Measurements from ENCODE around the gene MAML1.
"Not testable (repeated sequence)": the region's sequence is repeated elsewhere in the genome, so short reads cannot be mapped to it uniquely, and the experiment has no call there.

MAML1 gene

DNA sequence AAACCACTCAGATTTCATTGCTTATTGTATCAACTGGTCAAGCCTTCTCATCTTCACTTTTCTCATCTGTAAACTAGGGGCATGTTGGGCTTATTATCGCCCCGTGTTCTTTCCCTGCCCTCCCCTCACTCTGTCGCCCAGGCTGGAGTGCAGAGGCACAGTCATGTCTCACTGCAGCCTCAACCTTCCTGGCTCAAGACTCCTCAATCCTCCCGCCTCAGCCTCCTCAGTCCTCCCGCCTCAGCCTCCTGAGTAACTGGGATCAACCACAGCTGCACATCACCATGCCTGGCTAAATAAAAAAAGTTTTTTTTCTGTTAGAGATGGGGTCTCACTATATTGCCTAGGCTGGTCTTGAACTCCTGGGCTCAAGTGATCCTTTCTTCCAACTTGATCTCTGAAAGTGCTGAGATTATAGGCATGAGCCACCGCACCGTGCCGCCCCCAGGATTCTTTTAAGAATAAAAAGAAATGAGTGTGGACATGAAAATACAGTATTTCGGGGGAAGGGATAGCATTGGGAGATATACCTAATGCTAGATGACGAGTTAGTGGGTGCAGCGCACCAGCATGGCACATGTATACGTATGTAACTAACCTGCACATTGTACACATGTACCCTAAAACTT lies 2.0 kb downstream of the MAML1 start:
- no peak for DNase-seq (ENCODE audit: low read depth)

DNA sequence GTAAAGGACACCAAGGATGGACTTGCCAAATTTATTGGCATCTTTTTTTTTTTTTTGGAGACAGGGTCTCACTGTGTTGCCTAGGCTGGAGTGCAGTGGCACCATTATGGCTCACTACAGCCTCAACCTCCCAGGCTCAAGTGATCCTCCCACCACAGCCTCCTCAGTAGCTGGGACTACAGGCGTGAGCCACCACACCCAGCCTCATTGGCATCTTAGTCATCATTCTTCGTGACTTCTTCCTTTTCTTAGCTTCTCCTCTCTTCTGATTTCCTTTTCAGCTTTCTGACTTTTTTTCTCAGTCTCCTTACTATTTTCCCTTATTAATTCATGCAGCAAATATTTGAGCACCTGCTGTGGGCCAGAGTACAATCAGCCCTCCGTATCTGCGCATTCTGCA lies 6.1 kb downstream of the MAML1 start:
- peak; percentile 23 for DNase-seq (ENCODE audit: low read depth)

DNA sequence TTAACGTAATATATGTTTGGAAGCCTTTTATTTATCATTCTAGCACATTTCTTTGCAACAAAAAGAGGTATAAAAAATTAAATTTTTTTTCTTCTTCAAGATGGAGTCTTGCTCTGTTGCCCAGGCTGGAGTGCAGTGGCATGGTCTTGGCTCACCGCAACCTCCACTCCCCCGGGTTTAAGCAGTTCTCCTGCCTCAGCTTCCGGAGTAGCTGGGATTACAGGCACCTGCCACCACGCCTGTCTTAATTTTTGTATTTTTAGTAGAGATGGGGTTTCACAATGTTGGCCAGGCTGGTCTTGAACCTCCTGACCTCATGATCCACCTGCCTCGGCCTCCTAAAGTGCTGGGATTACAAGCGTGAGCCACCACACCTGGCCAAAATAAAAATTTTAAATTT lies 11.5 kb downstream of the MAML1 start:
- DNase-seq (ENCODE audit: low read depth), result not testable (repeated sequence)

DNA sequence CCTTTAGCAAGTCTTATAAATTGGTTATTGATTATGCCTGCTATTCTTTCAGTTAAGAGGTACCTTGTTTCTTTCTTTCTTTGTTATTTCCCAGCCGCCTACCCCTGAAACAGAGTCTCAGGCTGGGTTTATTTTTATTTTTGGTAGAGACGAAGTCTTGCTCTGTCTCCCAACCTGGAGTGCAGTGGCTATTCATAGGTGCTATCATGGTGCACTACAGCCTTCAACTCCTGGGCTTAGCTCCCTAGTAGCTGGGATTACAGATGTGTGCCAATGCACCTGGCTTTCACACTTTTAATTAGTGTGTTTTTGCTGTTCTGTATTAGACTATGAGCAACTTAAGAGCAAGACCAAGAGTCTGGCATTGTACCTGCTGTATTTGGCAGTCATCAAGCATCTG lies 14.2 kb downstream of the MAML1 start:
- no peak for DNase-seq (ENCODE audit: low read depth)

DNA sequence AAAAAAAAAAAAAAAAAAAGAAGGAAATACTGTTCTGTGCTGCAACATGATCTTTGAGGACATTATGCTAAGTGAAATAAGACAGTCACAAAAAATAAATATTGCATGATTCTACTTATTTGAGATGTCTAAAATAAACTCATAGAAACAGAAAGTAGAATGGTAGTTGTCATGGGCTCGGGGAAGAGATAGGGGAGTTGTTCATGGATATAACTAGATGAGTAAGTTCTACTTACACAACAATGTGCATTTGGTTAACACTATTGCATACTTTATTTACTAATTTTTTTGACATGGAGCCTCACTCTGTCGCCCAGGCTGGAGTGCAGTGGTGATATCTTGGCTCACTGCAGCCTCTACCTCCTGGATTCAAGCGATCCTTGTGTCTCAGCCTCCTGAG lies 15.2 kb downstream of the MAML1 start:
- no peak for DNase-seq (ENCODE audit: low read depth)

DNA sequence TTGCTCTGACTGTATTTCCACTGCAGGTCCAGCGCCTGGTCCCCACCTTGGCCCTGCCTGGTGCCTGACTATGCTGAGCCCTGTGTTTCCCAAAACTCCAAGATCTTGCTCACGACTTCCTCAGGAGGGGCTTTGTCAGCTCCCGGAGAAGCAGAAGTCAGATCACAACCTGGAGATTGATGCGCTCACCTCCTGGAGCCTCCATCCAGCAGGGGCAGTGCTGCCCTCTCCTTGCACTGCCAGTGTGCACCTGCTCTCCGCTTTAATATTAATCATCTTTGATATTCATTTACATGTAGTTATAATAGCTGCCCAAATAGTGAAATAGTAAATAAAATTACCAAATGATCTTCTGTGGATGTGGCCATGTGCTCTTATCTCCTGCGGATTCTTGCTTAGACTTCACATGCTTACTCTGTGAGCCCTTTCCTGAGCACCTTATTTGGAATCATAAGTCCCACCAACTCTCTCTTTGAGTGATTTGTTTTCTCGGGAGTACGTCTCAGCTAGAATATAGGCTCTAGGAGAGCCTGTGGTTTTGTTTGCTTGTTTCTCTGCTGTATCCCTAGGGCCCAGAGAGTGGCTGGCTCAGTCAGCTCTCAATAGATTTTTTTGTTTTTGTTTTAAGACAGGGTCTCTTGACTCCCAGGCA lies 17.4 kb downstream of the MAML1 start:
- no peak for DNase-seq (ENCODE audit: low read depth)

DNA sequence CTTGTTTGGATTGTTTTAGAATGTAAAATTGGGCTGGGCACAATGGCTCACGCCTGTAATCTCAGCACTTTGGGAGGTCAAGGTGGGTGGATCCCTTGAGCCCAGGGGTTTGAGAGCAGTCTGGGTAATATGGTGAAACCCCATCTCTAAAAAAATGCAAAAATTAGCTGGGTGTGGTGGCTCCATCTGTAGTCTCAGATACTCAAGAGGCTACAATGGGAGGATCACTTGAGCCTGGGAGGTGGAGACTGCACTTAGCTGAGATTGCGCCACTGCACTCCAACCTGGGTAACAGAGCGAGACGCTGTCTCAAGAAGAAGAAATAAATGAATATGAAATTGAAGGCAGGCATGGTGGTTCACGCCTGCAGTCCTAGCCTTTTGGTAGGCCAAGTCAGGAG lies 21.3 kb downstream of the MAML1 start:
- DNase-seq (ENCODE audit: low read depth), result no peak

DNA sequence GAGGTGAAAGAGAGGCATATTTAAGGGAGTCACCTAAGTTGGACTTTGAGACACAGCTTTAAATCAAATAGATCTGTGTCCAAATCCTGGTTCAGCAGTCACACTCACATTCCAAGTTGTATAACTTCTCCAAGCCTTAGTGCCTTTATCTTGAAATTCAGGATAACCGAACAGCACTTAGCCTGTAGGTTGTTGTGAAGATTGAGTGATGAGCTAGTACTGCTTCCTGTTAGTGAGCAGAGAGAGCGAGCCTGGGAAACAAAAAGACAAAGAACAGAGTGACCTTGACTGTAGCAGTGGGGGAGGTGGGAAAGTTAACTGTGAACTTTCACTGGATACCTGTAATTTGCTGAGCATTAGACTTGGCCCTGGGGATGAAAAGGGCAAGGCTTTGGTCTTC lies 22.4 kb downstream of the MAML1 start:
- no peak for DNase-seq (ENCODE audit: low read depth)

DNA sequence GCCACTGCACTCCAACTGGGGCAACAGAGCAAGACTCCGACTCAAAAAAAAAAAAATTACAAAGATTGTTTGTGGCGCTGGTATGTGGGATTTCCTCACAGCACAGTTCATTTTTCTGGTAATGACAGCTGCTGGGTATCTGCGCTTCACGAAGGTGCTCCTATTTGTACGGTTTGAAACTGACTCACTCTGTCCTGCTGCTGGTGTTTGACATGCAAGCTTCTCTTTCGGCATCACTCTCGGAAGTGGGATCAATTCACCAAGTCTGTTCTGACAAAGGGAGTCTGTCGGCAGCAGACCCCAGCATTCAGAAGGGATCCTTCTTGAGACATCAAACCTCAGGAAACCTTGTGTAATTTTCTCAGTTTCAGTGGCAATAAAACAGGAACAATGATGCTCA lies 26.3 kb downstream of the MAML1 start:
- DNase-seq (ENCODE audit: low read depth), result no peak

DNA sequence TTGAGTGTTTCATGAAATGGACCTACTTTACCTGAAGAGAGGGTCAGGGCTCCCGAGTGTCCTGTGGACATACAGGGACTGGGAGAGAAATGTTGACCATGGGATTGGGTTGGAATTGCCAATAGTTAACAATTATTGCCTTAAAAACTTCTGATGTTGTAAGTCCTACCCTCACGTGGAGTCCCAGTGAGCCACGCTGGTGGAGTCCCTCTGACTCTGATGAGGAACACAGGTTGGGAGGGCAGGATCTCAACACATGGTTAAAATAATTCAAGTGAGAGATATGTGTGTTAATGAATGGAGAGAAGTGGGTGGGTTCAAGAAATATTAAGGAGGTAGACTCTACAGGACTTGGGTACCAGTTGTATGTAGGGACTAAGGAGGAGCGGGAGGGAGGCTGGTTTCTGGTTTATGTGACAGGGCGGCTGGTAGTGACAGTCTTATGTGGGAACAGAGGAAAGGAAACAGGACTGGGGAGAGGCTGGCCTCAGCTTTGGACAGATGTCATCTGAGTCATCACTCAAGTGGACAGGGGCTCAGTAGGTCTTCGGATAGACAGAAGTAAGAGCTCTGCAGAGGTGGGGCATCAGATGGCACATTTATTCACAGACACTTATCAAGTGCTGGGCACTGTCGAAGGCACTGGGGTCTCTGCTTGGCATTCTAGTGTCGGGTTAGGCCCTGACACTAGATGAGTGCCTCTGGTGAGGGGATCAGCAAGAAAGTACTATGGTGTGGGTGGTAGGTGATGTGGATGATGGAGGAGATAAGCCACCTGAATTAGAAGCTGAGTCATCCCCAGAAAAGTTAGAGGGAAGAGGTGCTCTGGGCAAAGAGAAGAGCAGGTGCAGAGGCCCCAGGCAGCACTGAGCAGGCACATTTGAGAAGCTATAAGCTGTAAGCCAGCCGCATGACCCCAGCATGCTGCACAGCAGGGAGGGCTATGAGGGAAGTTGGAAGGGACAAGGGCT lies 27.2 kb downstream of the MAML1 start:
- no peak for DNase-seq (ENCODE audit: low read depth)

DNA sequence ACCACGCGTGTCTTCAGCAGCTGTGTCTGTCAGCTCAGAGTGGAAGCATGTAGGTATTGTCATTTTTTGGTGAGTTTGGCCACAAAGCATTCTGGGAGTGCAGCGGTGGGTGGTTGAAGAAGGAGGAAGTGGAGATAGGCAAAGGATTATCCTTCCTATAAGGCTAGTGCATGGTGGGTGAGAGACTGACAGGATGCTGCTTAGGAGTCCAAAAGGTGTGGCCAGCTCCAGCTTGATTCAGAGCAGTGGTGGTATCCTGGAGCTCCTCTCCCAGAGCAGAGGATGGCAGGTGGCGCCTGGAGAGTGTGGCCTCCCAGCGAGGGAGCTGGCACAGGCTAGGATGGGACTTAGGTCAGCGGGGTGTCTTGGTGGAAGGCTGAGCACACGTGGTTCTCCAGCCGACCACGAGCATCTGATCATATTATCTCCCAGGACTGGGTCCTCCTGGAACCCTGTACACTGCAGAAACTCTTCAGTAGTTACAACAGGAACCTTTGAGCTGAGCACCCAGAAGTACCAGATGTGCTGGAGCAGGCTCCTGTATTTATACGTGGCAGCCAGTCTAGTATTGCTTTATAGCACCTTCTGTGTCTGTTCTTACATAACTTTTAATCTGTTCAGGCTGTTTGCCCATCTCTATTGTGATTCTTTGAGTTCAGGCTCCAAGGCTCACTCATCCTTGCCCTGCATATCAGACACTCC lies 29.6 kb downstream of the MAML1 start:
- peak; percentile 42 for DNase-seq (ENCODE audit: low read depth)

DNA sequence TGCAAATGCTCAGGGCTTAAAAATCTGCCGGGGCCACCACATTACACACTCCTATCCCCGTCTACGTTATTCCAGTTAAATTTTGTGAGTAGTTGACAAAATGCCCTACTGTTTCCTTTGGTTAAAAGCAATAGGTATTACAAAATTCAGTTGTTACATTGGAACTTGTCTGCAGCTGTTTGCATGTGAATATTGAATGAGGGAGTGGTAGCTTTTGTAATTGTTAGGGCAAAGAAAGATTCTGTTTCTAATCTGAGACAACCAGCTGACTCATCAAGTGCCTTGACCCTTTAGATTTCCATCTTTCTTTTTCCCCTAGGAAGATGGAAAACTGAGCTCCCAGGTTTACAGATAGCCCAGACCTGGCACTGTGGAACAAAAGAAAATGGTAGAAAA lies 30.2 kb downstream of the MAML1 start:
- DNase-seq (ENCODE audit: low read depth), result peak; percentile 75

DNA sequence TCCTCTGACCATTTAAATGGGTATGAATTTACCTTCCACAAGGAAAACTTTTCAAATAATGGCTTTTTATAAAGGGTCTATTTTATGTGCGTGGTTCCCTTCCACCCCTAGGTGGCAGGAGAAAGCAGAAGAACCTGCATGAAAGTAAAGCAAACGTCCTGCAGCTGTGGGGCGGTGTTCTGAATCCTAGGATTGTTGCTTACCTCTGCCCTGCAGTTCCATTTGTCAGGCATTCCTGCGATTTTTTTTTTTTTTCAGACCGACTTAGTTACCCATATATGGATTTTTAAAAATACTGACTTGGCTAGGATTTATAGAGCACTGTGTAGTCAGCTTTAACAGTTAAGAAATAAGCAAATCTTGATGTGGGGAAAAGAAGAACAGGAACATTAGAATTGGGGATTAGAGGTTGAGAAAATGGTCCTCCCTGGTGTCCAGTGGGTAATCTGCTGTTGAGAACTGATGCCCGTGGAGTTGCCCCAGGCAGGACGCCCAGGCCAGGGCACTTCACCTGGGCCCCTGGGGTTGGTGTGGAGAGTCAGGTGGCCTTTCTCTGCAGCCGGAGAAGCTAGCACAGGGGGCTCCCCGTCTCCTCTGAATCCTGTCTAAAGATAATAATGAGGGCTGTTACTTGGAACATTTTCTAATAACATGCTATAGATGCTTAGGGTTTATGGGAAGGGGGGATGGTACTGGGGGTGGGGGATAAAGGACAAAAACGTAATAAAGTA lies 30.8 kb downstream of the MAML1 start:
- peak; percentile 85 for DNase-seq (ENCODE audit: low read depth)

DNA sequence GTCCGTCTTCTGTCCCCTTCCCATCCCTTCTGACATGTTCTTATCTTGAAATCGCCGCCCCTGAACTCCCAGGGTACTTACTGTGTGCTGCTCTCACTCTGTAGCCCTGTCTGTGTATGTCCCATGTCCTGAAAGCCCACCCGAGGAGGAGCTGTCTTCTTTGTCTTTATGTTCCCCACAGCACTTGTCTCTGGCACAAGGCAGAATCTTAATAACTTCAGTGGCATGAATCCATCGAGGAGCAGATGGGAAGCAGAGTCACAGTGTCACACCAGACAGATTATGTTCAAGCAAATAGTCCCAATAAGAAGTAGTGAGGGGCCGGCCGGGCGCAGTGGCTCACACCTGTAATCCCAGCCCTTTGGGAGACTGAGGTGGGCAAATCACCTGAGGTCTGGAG lies 31.4 kb downstream of the MAML1 start:
- no peak for DNase-seq (ENCODE audit: low read depth)

DNA sequence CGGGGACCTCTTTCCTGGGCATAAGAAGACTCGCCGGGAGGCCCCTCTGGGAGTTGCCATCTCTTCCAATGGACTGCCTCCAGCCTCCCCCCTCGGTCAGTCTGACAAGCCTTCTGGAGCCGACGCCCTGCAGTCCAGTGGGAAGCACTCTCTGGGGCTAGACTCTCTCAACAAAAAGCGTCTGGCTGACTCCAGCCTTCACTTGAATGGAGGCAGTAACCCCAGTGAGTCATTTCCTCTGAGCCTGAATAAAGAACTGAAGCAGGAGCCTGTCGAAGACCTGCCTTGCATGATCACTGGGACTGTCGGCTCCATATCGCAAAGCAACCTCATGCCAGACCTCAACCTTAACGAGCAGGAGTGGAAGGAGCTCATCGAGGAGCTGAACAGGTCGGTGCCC lies 32.8 kb downstream of the MAML1 start:
- DNase-seq (ENCODE audit: low read depth), result peak; percentile 96

DNA sequence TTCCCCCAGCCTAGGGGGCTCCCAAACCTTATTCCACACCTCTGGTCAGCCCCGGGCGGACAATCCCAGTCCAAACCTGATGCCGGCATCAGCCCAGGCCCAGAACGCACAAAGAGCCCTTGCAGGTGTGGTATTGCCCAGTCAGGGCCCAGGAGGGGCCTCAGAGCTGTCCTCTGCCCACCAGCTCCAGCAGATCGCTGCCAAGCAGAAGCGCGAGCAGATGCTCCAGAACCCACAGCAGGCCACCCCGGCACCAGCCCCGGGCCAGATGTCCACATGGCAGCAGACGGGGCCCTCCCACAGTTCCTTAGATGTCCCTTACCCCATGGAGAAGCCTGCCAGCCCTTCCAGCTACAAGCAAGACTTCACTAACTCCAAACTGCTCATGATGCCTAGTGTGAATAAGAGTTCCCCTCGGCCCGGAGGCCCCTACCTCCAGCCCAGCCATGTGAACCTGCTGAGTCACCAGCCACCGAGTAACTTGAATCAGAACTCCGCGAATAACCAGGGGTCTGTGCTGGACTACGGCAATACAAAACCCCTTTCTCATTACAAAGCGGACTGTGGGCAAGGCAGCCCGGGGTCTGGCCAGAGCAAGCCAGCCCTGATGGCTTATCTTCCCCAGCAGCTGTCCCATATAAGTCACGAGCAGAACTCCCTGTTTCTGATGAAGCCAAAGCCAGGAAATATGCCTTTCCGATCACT lies 33.6 kb downstream of the MAML1 start:
- peak; percentile 74 for DNase-seq (ENCODE audit: low read depth)

DNA sequence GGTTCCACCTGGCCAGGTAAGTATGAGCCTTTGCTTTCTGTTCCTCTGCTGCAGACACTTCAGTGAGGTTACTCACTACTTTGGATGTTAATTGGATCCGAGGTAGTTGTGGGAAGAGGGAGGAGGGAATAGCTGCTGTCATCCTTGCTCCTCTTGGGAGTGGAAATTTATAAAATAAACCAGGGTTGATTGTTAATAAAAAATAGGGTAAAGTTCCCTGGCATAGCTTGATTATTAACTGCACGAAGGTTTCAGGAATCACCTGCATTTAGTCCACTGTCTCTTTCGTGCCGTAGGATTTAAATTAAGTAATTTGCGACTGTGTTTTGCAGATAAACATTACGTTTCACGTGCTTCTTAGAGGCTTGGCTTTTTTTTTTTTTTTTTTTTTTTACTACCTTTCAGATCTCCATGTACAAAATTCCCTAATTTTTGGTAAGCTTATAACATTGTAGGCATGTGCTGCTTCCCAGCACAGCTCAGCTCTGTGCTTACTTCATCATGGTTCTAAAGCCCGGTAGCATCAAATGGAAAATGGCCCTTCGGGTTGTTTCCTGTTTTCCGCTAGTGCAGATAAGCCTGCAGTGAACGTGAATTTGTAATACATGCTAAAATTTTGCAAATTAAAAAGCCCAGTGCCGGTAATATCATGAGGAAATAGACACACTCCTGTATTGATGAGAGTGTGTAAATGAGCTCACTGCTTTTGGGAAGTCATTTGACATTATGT lies 34.3 kb downstream of the MAML1 start:
- no peak for DNase-seq (ENCODE audit: low read depth)

DNA sequence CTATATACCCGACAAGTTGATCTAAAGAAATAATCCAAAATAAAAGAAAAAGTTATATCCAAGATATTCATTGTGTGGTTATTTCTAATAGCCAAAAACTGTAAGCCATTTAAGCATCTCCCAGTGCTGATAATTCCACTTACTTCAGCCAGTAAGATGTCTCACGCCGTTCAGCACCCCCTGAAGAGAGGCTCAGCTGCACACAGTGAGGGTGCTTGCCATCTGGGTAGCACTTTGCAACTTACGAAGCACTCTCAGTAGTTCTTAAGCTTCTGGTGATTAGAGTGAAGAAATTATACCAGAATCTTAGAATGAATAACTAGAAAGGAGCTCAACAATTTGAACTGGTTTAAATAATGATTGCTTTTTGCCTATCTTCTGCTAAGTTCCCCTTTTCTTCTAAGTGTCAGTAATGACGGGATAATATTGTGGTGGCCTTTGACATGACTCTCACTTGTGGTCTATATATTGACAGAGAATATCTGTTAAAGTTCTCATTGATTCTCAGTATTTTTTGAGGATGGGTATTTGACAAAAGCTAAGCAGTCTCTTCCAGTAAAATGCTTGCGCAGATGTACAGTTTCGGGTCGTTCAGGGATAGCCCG lies 35.0 kb downstream of the MAML1 start:
- DNase-seq (ENCODE audit: low read depth), result no peak

DNA sequence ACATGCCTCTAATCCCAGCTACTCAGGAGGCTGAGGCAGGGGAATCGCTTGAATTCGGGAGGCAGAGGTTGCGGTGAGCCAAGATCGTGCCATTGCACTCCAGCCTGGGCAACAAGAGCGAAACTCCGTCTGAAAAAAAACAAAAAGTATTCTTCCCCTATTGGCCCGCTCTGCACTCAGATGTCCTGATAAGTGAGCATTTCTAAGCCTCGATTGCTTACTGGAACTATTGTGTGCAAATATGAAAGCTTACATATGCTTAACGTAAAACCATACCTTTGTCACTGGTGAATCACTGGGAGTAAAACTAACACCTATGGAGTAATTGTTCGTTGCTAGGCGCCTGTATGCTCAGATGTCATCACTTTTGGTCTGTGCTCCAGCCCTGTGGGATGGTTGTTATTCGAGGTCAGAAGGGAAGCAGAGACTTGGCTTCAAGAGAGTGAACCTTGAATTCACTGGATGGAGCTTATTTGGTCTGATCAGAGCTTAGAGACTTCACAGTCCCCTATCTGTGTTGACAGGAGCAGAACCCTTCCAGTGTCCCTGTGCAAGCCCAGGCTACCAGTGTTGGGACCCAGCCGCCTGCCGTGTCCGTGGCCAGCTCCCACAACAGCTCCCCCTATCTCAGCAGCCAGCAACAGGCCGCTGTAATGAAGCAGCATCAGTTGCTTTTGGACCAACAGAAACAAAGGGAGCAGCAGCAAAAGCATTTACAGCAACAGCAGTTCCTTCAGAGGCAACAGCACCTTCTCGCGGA lies 35.9 kb downstream of the MAML1 start:
- no peak for DNase-seq (ENCODE audit: low read depth)

Data from ELR (cell line).